GM12801 (cell line): Measurements from ENCODE around the gene GNPTG.

Experiments used
- CTCF ChIP-seq: IDR thresholded peaks from one replicate; pipeline ENCODE4 v1.5.1; 2011; ENCODE audit warnings: control low read depth; ENCODE audit not compliant: insufficient read length; ENCODE audit errors: extremely low read depth

Gene GNPTG

GRCh38 chr16:1367486-1368174 lies 15.9 kb downstream of the GNPTG start:
- TF ChIP-seq CTCF, result no peak

GRCh38 chr16:1371054-1371978 lies 19.6 kb downstream of the GNPTG start:
- TF ChIP-seq CTCF, result no peak

DNA sequence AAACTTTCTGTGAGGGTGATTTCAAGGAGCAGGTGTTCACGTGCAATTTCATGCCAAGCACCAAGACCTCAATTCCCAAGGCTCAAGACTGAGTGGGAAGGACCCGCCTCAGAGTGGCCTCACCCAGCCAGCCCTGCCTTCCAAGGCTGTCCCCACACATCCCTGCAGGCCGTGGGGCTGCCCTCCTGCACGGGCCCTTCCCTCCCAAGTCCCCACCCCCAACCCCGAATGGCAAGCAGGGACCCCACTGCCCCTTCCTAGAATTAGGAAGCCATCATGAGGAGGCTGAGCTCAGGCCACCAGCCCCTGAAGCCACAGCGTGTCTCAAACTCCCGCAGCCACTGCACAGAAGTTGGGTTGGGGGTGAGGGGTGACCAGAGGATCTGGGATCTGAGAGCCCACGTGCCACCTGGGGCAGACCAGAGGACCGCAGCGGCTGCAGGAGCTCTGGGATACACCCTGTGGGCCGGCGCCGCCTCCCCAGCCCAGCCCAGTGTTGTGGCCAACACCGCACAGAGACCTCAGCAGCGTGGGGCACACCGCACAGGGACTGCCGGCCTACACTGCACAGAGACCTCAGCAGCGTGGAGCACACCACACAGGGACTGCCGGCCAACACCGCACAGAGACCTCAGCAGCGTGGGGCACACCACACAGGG lies 20.7 kb downstream of the GNPTG start:
- no peak for TF ChIP-seq CTCF

DNA sequence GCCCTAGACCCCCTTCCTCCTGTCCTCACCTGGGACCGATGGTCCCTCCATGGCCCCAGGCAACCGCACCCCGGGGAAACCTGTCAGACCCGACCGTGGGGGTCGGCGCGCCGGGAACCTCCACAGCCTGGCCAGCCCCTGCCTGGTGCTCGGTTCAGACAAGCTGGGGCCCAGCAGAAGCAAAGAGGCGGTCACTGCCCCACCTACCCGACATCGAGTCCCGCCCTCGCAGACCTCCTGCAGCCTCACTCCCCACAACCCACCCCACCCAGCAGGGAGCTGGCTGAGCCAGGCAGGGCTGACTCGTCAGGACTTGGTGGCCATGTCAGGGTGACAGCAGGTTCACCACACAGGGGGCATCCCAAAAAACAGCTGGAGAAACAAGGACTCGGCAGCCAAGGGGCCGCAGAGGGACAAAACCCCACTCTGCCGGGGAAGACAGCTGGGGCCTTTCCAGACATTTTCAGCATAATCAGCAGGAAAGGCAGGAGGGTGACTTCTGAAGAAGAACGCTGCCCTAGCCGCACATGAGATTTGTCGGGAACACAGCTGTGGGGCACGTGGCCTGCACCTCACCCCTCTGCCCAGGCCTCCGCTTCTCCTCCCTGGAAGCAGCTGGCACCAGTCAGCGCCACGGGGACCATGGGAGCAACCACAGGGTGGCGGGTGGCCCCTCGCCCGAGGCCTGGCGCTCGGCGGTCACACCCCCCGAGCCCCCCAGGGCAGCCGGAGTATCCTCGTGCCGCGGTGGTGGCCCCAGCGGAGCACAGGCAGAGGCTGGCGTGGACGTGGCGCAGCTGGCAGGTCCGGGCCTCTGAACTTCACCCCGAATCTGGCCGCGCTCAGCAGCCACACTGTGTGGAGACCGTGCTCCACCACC lies 22.9 kb downstream of the GNPTG start:
- no peak for TF ChIP-seq CTCF

DNA sequence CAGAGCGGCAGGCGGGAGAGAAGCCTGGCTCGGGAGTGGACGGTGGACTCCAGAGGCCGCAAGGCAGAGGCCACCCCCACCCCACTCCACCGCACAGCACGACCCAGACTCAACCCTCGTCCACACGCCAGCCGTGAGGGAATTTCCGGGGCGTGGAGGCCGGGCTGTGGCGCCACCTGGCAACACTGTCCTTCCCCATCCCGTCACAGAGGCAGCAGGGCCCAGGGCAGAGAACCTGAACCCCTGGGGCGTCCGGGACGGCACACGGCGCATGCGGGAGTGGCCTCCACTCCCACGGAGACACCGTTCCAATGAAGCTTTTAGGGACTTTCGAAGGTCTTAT lies 23.5 kb downstream of the GNPTG start:
- no peak for TF ChIP-seq CTCF

DNA sequence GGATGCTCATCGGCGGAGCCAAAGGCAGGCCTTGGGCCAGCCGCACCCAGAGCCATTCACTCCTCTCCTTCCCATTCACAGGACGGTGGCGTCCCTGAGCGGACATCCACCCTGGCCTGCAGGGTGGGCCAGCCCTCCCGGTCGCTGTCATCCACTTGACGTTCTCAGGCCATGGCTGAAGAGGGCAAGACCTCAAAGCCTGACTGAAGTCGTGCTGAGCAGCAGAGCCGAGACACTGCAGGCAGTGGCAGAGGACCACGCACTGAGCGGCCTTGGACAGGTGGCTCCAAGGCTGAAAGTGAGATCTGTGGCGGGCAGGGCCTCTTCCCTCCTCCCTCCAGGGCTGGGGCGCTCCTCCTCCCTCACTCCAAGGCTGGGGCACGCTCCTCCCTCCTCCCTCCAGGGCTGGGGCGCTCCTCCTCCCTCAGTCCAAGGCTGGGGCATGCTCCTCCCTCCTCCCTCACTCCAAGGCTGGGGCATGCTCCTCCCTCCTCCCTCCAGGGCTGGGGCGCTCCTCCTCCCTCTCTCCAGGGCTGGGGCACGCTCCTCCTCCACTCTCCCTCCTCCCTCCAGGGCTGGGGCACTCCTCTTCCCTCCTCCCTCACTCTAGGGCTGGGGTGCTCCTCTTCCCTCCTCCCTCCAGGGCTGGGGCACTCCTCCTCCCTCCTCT lies 24.1 kb downstream of the GNPTG start:
- no peak for TF ChIP-seq CTCF
